RPMI7951 (cell line): Measurements from ENCODE around the gene PLEKHA6. TPM values are rescaled to one million over a fixed set of nuclear protein-coding genes. Genes with fewer than 3 reads are reported as not detected.
"Not testable (repeated sequence)": the region's sequence is repeated elsewhere in the genome, so short reads cannot be mapped to it uniquely, and the experiment has no call there.

Source experiments
- DNase-seq: peaks from one replicate; pipeline ENCODE4 v3.0.0-alpha.2; 2012; ENCODE audit warnings: low read depth
- total RNA-seq: library from RNA; depleted of rRNA; stranded (reverse); fragments of >200 nt; shearing (Covaris generic); gene quantifications from 2 replicates; pipeline ENCODE4 v1.2.3, GENCODE V29; 2014

The PLEKHA6 gene
- total RNA-seq, 1 experiment from 2014 or later: 0.72 TPM

DNA sequence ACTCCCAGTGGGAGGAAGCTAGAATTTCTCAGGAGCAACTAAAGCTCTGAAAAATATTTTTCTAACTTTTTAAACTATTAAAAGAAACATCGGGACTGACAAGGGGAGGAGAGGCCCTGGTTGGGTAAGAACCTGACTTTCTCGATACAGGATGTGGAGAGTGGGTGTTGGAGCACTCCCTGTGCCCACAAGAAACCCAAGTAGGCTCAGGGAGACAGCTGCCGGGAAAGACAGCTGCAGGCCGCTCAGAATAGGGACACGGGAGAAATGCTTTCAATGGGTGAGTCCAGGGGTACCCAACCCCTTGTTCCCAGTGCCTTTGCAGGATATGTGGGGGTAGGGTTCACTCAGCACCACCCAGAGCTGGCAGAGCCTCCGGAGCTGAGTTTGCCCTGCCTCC is 43.6 kb downstream of the PLEKHA6 start:
- DNase-seq: peak; percentile 25

DNA sequence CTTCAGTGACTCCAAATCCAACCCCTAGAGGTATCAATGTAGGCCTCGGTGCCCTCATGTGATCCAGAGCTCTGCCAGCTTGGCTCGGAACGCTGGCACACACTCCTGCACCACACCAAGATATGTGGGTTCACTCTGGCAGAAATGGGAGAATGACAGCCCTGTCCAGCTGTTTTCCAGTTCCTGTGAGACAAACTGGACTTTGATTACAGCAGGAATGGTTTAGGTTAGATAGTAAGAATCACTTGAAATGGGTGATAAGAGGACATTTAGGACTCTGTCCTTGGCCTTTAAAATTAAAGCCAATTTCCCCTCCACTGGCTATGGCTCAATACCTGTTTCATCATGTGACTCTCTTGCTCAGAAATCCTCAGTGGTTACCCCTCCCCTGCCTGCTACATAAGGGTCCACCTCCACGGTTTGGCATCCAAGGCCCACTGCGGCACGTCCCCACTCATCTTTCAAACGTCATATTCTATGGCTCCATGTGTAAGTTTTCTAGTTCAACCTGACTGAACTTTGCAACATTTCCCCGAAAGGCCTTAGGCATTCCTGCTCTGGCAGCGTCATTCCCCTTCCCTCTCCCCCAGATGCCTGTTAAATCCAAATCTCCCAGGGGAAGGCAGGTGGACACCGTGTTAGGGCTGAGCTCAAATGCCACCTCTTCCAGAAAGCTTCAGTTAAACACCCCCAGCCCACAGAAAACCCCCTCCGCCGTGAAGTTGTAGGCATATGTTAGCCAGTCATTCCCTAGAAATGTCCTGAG is 44.7 kb downstream of the PLEKHA6 start:
- DNase-seq: no peak

DNA sequence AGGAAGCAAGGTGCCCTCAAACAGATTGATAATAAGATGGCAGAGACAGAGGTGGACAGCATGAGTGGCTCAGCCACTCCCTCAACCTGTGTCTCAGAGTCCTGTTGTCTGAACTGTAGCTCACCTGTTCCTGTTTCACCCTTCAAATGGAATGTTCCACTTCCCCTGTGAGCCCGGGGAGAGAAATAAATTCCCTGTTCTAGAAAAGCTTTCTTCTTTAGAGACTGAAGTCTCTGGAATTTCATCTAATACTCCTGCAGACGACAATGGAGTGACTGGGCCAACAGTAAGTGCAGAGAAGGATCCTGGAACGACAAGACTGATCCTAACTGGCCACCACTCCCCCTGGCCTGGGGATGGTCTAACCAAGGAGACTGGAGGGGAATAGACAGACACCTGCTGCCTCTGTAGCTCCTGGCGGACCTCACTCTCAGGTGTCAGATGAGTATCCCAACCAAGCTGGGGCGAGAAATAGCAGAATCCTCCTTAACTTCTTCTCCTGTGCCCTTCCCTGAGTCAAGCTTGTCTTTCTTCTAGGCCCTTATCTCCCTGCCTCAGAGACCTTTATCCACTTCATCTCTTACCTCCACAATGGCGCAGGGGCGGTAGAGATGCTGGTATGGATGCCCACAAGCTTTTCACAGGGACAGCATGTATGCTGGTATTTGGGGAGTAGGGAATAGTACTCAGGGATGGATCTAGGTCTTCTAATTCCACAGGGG is 45.4 kb downstream of the PLEKHA6 start:
- DNase-seq: no peak

DNA sequence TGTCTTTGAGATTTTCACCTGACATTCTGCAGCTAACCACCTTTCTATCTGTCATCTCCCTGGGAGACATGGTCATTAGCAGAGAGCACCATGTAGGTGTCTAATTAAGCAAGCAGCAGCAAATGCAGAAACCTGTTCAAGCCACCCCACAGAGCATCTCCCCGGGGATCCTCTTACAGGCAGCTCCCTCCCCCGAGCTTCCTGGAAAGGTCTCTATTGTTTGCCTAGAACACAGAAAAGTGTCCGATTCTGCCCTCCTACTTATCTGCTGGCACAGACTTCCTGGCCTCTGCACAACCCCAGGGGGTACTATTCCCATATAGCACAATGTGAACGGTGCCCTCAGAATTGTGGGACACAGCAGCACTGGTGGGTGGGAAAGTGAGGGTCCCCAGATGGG is 46.1 kb downstream of the PLEKHA6 start:
- DNase-seq: no peak

DNA sequence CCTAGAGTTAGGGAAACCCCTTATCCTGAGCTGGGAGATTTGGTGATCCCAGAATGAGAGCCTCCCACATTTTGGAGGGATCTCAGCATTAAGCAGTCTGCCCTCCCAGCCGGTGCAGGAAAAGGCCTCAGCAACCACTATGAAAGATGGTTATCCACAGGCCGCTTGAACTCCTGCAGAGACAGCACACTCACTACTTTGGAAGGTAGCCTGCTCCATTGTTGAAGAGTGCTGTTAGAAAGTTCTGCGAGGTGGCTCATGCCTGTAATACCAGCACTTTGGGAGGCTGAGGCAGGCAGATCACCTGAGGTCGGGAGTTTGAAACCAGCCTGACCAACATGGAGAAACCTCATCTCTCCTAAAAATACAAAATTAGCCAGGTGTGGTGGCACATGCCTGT is 48.8 kb downstream of the PLEKHA6 start:
- not testable (repeated sequence) for DNase-seq

DNA sequence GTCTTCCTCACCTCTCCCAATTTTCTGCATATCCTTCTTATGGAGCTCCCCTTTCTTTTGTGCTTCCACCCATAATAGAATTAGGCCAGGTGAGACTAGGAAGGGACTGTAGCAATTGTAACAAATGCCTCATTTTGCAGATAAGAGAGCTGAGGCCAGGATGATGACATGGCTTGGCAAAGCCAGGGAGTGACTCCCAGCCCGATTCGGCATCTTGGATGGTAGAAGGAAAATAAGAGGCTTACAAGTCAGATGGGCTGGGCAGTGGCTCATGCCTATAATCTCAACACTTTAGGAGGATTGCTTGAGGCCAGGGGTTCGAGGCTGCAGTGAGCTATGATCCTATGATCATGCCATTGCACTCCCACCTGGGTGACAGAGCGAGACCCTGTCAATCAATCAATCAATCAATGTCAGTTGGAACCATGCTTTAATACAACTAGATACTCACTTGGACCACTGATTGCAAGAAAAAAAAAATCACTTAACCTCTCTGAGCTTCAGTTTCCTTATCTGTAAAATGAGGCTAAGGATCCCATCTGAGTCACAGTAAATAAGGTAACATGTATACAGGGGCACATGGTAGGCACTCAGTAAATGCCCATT is 51.6 kb downstream of the PLEKHA6 start:
- no peak for DNase-seq

DNA sequence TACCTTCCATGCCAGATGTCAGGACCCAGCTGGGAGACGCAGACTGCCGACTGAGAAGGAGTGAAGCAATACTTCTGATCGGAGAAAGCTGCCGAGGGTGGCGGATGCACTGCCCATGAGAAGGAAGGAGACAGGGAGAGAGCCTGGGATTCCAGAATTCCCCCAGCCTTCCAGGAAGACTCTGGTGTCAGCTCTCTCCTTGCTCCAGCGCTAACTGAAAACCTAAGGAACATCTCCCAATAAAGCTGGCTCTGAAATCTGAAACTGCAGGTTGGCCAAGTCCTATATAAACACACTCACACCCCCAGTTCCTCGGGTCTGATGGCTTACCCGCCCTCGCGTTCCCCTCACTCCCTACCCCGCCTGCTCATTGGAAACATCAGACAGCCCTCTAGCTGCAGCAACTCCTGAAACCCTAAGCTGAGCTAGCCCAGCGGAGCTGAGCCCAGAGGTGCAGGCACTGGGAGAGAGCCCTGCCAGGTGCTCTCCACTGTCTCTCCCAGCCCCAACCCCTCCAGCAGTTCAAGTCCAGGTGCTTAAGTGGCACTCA is 52.3 kb downstream of the PLEKHA6 start:
- no peak for DNase-seq

DNA sequence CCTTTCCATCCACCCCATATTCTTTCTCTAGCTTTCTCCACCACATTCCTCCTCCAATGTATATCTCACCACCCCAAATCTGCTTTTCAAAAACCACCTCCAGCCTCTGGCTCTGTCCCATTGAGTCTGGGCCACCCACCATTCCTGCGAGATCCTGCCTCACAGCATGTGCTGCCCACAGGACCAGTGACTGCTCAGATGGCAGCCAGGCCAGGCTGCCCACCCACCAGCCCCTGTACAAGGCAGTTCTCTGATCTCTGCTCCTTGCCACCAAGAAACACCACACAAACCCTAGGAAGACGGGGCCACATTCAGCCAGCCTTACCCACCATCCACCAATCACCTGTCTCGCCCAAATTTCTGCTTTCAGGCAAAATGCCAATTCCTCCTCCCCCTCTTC is 53.7 kb downstream of the PLEKHA6 start:
- no peak for DNase-seq

DNA sequence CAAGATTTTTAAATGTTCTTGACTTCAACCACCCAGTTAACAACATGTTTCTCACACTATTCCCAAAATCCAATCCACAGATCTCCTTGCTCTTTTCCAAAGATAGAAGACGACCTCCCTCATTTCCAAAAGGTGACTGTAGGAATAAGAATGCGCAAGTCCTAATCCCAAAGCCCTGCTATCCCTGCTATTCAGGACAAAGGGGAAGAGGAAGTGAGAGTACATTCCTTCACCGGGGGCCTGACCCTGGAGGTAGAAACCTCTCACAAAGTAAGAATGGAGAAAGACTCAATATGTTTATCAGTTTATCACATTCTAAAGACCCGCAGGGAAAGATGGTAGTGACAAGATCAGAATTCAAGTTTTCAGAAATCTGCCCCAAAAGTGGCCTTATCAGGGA is 55.7 kb downstream of the PLEKHA6 start:
- no peak for DNase-seq

DNA sequence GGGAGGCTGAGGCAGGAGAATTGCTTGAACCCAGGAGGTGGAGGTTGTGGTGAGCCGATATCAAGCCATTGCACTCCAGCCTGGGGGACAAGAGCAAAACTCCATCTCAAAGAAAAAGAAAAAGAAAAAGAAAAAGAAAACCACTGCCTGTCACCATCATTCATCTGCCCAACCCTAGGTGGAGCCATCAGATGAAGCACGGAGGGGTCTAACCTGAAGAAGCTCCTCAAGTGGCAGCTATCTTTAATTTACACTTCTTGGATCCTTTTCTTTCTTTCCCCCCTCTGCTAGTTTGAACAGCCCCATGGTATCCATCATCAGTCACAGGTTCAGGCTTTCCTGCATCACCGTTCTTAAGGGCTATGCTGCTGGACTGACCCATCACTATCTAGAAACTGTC is 57.0 kb downstream of the PLEKHA6 start:
- DNase-seq: no peak

DNA sequence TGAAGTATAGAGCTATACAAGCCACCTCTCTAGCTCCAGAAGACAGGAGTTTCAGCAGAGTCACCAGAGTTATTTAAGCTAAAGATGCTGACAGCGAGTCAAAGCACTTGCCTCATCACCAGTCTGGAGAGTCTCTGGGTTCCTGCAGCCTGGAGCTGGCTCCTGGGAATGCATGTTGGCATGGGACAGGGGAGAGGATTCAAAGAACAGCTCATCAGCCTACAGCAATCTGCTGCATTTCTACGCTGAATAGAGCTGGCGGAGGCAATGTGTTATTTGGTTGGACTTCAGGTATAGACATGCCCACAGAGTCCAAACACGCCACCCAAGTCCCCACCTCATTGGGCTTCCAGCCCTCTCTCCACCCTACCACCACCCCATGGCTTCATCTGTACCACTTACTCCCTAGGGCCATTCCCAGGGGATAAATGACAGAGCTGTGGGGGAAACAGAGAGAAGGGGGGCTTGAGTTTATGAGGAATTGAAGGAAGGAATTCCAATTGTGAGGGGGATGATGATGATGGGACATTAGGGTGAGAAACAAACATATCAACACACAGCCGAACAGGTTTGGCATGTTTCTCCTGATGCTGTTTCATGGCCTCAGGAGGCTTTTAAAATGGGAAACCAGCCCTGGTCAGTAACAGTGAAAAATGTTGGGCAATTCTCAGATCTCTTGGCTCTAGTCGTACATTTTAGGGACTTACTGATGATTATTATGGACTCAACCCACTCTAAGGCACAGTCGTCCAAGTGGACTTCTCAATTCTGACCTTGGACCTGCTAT is 58.4 kb downstream of the PLEKHA6 start:
- no peak for DNase-seq

DNA sequence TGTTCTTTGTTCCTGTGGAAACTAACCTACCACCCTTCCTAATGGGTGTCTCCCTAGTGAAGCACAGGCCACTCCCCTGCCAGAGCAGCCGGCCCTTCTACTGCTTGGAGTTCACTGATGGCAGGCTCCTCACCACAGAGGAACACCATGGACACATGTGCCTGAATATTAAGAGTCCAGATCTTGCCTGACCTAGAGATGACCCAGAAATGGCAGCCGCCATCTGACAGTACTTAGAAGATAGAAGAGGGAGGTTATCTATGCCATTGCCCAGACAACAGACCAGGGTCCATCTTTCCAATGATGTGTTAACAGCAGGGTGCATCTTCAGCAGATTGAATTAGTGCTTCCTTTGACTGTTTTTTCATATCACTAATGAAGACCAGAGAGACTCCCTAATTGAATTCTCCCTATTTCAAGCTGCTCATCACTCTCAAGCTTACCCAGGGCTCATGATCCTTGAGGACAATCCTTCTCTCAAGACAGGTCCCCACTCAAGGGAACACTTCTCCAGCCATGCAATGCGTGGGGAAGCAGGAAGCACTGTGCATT is 59.8 kb downstream of the PLEKHA6 start:
- no peak for DNase-seq

DNA sequence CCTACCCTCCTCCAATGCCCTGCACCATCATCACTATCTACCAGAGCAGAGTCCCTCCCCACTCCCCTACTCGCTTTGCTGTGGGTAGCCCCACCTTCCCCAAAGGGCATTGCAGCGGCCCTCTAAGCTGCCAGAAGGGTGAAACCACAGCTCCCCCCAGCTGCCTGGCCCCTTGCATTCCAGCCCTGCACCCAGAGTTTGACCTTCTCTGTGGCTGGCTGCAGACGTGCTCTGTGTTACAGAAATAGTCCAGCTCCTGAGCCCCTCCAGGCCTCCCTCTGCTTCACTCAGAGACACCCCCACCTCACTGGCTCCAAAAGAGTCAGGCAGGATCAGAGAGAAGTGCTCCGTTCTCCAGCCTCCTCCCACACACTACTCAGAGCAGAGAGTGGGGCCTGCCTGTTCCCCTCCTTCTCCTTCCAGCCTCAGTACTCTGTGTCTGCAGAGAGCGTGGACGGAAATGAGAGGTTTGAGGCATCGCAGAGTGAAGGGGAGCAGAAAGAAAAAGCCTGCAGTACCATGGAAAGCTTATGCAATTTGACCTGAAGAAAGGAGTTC is 63.2 kb downstream of the PLEKHA6 start:
- peak; percentile 97 for DNase-seq

DNA sequence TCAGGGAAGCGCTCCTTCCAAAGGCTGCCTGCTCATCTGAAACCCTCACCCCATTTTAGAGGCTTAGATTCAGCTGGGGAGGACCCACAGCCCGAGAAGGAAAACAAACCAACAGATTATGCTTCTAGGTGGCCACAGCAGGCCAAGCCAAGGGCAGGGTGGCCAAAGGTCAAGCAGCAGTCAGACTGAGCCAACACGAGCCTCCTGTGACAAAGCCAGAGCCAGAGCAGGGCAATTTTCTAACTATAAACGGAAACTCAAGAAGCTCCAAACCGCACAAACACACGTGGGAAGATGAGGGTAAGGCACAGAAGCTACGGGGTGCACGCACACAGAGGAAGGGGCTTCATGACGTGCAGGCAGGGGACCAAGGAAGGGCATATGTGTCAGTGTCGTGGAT is 64.1 kb downstream of the PLEKHA6 start:
- peak; percentile 88 for DNase-seq

DNA sequence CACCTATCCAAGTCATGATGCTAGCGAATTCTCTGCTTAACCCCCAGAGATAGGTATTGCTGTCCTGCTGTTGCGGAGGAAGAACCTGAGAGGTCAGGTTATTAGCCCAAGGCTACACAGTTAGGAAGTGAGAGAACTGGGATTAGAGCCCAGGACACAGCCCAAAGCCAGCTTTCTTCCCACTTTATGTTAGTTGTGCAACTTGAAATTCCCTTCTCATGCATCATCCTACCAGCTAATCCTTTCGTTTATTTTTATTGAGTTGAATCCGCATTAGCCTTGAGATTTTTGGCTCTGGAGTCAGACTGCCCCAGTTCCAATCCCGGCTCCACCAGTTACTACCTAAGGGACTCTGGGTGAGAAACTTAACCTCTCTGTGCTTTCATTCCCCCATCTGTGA is 65.4 kb downstream of the PLEKHA6 start:
- DNase-seq: peak; percentile 94

DNA sequence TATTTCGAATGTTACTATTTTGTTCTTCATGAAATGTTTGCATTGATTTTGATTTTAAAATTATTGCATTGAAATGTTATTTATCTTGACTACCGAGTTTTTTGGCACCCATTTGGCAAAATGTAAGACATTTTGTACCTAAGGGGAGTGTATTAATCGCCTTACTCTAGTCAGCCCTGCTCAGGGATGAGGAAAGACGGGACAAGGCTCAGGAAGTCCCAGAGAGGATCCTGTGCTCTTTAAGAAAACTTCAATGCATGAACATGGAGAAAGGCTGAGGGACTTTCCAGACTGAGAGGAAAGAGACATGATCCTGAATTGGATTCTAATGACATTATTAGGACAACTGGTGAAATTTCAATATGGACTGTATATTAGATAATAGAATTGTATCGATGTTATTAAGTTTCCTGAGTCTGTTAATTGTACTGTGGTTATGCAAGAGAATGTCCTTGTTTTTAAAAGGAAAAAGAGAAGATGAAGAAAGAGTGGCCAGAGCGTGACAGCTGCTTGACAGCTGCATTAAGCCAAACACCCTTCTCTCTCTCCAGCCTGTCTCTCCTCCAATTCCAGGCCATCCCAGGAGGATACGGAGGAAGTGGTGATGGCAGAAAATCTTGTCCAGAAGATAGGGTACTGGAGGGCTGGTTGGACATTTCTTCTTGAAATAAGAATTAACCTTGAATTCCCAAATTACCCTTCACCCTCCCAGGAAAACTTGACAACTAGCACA is 66.0 kb downstream of the PLEKHA6 start:
- peak; percentile 80 for DNase-seq

DNA sequence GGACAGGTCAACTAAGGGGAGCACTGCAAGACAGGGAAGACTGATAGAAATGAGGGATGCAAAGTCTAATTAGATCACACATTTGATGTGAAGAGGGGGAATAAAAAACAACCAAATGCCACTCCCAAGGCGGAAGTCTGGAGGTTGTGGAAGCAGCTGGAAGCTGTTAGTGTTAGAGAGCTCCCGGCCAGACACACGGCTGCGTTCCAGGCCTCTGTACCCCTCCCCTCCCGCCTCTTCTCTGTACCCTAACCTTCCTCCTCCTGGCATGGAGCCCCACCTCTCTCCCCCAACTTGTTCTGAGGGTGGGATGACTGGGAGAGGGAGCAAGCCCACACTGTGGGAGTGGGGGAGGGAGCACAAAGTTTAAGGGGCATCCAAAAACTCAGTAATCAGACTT is 67.0 kb downstream of the PLEKHA6 start:
- DNase-seq: no peak

DNA sequence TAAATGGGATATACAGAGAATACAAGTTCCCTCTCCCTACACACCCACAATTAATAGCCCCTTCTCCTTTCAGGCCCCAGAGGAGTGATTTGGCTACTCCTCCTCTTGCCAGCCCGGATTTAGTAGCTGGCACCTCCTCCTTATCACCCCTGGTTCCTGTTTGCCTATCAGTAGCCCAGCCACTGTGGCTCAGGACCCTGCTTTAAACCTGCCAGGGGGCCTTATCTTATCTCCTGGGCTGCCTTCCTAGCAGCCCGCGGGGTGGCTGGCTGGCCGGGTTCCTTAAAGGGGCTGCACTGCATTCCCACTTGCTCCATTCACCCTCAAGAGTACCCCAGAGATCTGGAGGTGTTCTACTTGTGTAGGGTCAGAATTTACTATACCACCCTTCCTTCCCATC is 70.4 kb downstream of the PLEKHA6 start:
- no peak for DNase-seq

DNA sequence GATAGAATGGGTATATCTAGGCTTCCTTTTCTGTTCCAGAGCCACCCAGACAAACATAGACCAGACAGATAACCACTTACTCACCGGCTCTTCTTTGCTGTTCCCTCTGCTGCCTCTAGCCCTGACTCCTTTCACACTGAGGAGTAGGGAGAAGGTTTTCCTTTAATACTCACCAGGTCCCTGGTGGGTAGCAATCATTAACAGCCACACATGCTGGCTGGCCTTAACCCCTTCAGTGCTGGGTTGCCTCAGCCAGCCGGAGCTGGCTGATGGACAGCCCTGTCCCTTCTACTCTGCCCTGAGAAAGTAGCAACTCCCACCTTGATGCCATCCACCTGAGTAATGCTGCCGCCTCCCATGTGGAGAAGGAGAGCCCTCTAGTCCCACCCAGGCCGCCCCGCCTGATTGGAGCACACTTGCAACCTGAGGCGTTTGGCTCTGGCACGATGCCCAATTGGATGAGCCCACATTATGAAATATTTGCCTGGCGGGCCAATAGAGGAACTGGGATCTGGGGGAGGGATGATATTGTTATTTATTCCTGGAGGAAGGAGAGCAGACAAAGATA is 71.6 kb downstream of the PLEKHA6 start:
- peak; percentile 35 for DNase-seq

DNA sequence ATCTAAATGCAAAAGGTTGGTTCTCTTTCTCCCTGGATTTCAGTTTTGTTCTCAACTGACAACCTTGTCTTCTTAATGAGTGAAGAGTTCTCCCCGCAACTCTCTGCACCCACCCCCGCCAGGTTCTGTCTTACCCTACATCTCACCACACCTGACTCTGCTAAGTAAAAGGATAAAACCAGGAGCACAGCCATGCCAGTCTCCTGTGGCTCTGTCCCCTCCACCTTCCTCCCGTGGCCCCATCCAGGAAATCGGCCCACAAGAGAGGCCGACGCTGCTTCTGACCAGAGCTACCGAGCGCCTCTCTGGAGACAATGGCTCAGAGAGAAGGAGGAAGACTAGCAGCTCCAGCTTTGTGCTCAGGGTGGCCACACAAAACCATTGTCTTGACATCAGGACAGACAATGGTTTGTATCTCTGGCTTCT is 72.2 kb downstream of the PLEKHA6 start:
- DNase-seq: no peak
